ENCODE results near the gene CELF6. TPM values are rescaled to one million over a fixed set of nuclear protein-coding genes. Genes with fewer than 3 reads are reported as not detected.

Gene CELF6
- total and polyA plus RNA-seq, 2 donors (not counting 3 experiments of a cell fraction or from before 2014, with no cell fraction given): 0.17 TPM; not detected in 1

DNA sequence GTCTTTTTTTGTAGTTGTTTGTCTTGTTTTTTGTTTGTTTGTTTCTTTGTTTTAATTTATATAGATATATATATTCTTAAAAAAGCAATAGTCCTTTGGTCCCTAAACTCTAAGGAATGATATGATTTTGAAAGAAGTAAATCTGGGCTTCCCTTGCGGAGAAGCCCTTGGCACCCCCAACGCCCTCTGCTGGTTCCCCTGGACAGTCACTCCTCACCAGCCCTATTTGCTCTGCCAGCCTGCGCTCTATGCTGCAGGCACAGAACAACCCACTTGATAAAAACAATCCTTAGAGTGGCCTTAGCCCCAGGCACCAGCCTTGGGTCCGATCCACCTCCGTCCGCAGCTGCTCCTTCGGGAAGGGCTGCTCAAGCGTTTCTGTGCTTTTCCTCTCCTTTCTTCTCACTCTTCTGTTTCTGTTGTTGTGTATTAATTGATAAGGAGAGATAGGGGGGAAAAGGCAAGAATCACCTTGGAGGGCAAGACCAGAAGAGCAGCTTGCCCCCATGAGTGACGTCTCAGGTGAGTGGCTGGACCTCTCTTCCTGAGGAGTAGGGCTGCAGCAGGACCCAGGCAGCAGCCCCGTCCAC, 33.9 kb downstream of the CELF6 start:
- Histone ChIP-seq H3K9me3 (replicated peaks; ENCODE audit: control insufficient read depth, insufficient read depth, low read length) (no peaks in the 10 kb centered on the region), H3K9ac (replicated peaks; ENCODE audit: extremely low read depth, insufficient read depth, low read length) (no peak overlapping the region), H3K36me3 (ENCODE audit: control insufficient read depth in 2 of 2, extremely low read depth in 1 of 2, insufficient read depth in 2 of 2, low read length in 2 of 2) (no peaks in the 10 kb centered on the region), H3K4me1 (ENCODE audit: control insufficient read depth, extremely low read depth, insufficient read depth, low read length) (no peaks in the 10 kb centered on the region), H3K4me2 (ENCODE audit: insufficient read depth, low read length) (no peak overlapping the region), H3K9me1 (replicated peaks; ENCODE audit: control insufficient read depth, extremely low read depth, insufficient read depth, low read length) (no peaks in the 10 kb centered on the region), H3K27me3 (ENCODE audit: control insufficient read depth in 2 of 2, insufficient read depth in 2 of 2, low read length in 2 of 2) (peaks cover 1% of the 10 kb centered on the region in 2 experiments), H4K20me1 (replicated peaks; ENCODE audit: control insufficient read depth, extremely low read depth, insufficient read depth, low read length) (no peaks in the 10 kb centered on the region), H2AFZ (ENCODE audit: low read depth, low read length) (no peak overlapping the region), H3K4me3 (replicated peaks in 1 of 3; ENCODE audit: insufficient read depth in 1 of 3, low read depth in 1 of 3, low read length in 3 of 3) (no peak overlapping the region), H3K79me2 (ENCODE audit: control insufficient read depth, insufficient read depth, low read length) (no peaks in the 10 kb centered on the region), H3K27ac (ENCODE audit: insufficient read depth, low read depth, low read length) (no peak overlapping the region)
- POLR2A ChIA-PET: no interaction called here
- intact Hi-C loops (cut with micrococcal nuclease): loop anchor here (1.0 kb wide), 2 partner anchors 55 to 87 kb away; partner anchors contain the start of gene PKM
- BruUV-seq (replicated peaks): no TSS peak
- TF ChIP-seq EZH2 (IDR thresholded peaks at IDR 0.05; ENCODE audit: borderline replicate concordance, low read depth, low read length, severe bottlenecking): no peak
- no peak for TF ChIP-seq FOS (IDR thresholded peaks at IDR 0.05; ENCODE audit: borderline replicate concordance, insufficient read depth, low read length)
- TF ChIP-seq, protein P1, sequence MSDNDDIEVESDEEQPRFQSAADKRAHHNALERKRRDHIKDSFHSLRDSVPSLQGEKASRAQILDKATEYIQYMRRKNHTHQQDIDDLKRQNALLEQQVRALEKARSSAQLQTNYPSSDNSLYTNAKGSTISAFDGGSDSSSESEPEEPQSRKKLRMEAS (IDR thresholded peaks at IDR 0.05; ENCODE audit: insufficient read depth, insufficient read length): no peak
- TF ChIP-seq, protein P2, sequence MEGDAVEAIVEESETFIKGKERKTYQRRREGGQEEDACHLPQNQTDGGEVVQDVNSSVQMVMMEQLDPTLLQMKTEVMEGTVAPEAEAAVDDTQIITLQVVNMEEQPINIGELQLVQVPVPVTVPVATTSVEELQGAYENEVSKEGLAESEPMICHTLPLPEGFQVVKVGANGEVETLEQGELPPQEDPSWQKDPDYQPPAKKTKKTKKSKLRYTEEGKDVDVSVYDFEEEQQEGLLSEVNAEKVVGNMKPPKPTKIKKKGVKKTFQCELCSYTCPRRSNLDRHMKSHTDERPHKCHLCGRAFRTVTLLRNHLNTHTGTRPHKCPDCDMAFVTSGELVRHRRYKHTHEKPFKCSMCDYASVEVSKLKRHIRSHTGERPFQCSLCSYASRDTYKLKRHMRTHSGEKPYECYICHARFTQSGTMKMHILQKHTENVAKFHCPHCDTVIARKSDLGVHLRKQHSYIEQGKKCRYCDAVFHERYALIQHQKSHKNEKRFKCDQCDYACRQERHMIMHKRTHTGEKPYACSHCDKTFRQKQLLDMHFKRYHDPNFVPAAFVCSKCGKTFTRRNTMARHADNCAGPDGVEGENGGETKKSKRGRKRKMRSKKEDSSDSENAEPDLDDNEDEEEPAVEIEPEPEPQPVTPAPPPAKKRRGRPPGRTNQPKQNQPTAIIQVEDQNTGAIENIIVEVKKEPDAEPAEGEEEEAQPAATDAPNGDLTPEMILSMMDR (IDR thresholded peaks at IDR 0.05; ENCODE audit: extremely low read depth in 1 of 2, insufficient read depth in 1 of 2, low read depth in 1 of 2, low read length in 2 of 2): peak; percentile 65 to 77
- no peak for TF ChIP-seq GATA2 (IDR thresholded peaks at IDR 0.05; ENCODE audit: insufficient read depth, insufficient read length, low read depth, low read length)
- dilution Hi-C loops (cut with MboI; ENCODE audit: extremely low pct_ligation_motif_present, low sequenced_read_pairs): no loop called here
- FAIRE-seq: no peak
- DNase-seq (ENCODE audit: low read depth, low spot score): peak; percentile 40
- CTCF ChIA-PET: interaction anchor here (0.9 to 4.1 kb wide), 8 partner anchors 9 to 86 kb away, joined by 3 to 63 read pairs (median 4); no protein-coding TSS in a partner anchor
